SW480 (cell line): ENCODE data around the gene EOLA1.
"Not testable (repeated sequence)": the region's sequence is repeated elsewhere in the genome, so short reads cannot be mapped to it uniquely, and the experiment has no call there.

Experiments used
- DNase-seq: peaks from one replicate; pipeline ENCODE4 v3.0.0-alpha.2; 2016; ENCODE audit warnings: low spot score

The EOLA1 gene

DNA sequence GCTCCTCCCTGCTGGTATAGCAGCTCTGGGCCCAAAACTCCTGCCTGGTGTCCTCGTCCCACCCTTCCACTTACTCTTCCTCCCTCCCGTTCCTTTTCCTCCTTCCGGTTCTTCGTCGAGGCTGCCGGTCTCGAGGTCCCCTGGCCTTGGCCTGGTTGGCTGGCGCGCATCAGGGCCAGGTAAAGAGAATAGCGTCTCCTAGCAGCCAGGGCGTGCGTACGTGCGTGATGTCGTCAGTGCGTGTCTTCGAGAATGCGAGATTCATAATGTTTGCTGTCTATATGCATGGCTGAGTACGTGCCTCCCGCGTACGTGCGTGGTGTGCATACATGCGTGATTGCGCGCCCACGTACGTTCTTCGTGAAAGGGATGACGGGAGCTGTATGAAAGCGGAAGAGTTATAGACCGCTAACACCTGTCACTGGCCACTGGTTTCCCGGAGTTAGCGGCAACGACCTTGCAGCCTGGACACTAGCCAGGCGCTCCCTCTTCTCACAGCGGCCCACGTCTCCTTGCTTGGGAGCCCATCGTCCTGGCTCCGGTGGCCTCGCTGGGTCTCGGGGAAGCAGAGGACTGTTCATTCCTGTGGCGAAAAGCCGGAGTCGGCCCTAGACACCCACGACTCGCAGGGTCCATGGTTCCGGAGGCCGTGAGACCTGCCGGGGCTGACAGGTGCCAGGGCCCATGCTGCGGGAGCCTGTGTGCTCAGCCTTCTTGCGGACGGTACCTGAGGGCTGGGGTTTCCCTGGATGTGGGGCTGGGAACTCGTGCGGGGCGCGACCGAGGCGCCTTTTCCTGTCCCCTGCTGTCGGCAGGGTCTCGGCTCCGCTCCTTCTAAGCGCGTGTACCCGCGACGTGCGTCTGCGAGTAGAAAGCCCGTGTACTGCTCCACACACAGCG, at the start of gene EOLA1:
Gene EOLA1, plus strand, starts transcription at position 392 of the 900 bp plus-strand sequence. CDS start 4,619 bp downstream, outside the sequence.
- peak; percentile 97 for DNase-seq

DNA sequence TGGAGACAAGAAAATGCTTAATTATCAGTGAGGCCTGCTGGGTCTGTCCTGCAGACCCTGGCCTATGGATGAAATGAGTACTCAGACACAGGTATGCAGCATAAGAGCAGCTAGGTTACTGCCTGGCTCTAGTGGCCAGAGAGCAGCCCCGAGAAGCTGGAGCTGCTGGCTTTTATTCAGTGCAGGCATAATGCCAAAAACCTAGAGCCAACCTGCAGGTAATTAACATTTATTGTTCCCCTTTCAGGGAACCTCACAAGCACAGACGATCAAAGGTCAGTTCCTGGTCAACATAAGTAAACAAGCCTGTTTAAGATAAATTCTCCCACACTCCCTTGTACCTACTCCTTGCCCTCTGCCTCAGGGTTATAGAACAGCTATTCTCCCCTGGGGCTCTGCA, 49.0 kb upstream of the EOLA1 start:
- peak; percentile 33 for DNase-seq

DNA sequence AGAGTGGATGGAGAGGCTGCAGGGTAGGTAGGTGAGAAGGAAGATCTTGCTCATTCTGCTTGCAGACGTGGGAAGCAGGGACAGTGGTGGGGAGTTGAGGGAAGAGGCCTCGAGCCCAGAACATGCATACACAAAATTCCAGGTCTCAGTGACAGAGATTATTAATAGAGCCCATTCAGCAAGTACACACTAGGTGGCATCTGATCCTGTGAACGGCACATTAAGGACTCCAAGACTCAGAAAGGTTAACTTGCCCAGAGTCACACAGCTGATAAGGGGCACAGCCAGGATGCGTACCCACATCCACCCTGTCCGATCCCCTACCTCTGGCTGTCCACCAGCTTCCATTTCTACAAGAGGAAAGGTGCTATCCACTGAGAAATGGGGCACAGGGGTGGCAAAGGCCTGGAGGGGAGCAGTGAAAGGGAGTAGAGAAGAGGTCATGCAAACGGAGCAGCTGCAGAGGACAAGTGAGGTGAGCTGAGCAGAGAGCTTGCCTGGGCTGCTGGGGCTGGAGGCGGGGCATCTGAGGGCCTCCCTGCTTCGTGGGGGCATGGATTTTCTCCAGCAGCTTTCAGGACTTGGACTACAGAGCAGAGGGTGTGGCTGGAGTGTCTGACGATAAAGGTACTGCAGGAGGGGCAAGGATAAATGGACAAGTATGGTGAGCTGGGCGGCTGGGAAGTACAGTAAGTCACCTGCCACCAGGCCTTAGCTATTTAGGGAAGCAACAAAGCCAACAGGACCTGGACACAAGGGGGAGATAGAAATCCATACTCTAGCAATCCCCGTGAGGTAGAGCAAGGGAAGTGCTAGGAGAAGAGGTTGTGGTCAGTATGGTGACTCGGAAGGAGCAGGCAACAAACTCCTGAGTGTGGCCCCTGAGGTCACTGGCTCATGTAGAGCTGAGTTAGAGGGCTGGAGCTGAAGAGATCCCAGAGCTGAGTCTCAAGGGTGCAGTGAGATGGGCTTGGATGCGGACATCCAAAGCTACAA, 46.9 kb upstream of the EOLA1 start:
- no peak for DNase-seq

DNA sequence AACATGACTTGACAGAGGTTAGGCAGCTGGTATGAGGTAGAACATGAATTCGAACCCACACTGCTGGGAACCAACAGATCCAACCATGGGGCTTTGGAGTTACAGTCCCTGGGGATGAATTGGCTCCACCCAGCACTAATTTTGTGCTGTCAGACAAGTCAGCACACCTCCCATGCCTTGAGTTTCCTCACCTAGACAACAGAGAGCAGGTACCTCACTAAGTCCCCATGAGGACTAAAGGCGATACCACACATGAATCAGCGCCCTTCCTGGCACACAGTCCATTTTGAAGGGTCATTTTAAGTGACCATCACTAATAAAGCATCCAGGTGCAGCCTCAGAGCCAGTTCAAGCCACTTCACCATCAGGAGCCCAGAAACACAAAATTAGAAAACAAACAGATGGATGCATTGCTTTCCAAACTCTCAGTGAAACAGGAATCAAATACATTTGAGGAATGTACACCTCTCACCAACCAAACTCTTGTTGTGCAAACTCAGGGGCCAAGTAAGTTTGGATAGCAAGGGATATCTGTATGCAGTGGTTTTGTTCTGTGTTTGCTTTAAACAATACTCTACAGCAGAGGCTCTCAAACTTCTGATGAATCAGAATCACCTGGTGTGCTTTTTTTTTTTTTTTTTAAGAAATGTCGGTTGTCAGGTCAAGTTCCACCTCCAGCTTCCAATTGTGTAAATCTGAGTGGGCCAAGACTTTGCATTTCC, 45.8 kb upstream of the EOLA1 start:
- DNase-seq = no peak

DNA sequence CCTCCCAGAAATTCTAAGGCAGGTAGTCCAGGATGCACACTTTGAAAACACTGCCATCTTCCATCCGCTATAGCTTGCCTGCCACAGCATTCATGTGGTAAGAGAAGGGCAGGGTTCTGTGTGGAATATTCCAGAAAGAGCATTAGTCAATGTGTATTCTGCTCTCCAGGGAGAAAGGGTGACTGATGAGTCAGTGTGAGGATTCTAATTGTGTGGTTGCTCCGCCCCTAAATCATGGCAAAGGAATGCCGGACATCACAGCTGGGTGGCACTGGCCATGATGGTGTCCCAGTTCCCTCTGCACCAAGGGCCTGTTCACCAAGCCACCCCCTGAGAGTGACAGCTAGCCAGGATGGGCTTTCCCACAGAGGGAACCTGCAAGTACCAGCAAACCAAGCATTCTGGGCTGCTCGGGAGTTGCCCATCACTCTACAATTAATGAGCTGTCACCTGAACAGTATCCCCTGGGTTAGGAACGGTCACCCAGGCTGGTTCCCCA, 45.2 kb upstream of the EOLA1 start:
- DNase-seq = peak; percentile 91

DNA sequence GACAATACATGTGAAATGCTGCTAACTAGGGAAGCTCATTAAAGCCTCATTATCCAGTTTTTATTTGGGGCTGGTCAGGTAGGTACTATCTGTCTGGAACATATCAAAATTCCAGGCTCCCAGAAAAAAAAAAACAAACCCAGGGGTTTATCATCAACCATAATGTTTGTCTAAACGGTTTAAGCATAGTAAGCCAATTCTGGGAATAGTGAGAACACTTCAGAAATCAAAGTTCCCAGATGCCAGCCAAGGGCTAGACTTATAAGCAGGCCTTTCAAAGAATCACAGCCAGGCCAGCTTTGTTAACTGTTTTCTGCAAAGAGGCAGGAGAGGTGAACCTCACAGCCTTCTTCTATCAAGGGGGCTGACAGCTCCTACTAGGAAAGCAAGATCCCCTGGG, 43.8 kb upstream of the EOLA1 start:
- no peak for DNase-seq

DNA sequence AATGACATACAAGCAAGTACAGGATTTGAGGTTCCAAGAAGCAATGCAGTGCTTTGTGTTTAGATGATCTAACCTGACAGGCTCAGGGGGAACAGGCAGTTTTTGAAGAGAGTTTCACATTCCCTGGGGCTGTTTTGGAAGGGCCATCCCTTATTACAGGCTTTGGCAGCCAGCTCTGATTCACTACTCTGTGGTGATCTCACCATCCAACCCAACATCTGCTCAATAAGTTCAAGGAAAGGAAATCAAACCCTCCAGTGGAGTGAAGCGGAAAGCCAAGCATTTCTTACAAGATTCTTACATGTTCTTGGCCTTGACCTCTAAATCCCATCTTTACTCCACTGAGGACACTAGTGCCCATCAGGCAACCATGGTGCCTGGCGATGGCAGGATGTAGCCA, 43.2 kb upstream of the EOLA1 start:
- no peak for DNase-seq

DNA sequence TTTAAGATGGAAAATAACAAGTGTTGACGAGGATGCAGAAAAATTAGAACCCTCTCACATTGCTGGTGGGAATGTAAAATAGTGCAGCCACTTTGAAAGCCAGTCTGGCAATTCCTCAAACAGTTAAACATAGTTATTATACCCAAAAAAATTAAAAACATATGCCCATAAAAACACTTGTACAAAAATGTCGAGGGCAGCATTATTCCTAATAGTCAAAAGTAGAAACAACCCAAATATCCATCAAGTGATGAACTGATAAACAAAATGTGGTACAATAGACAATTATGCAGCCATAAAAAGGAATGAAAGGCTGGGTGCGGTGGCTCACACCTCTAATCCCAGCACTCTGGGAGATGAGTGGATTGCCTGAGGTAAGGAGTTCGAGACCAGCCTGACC, 42.0 kb upstream of the EOLA1 start:
- no peak for DNase-seq

DNA sequence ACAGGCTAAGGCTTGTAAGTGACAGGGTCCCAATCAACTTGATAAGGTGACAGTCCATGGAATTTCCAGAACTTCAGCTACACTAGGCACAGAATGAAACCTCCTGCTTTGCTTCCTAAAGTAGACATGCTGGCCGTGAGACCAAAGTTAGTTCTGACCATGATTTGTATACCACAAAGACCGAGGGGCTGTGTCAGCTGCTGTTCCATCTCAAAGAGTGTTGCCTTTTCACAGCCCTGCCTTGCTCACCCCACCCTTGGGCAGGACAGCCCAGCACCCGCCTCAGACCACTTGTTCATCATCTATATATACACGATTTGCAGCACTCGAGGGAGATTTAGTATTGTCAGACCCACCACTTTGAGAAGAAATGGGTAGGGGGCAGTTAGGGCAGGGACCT, 41.0 kb upstream of the EOLA1 start:
- no peak for DNase-seq

DNA sequence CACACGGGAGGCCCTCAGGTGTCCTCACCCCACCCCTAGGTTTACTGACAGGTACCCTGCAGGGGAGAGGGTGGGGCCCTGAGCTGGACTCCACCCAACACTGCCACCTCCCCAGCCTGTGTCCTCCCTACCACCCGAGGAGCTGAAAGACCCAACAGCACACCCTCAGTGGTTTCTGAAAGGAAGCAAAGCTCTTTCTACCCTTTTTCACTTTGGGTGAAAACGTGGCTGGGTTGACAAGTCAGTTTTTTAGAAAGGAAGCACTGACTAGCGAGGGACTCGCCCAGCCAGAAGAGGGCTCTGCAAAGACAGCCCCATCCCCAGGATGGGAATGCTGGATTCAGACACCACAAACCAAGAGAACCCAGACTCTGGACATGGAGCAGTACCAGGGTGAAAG, 37.9 kb upstream of the EOLA1 start:
- not testable (repeated sequence) for DNase-seq

DNA sequence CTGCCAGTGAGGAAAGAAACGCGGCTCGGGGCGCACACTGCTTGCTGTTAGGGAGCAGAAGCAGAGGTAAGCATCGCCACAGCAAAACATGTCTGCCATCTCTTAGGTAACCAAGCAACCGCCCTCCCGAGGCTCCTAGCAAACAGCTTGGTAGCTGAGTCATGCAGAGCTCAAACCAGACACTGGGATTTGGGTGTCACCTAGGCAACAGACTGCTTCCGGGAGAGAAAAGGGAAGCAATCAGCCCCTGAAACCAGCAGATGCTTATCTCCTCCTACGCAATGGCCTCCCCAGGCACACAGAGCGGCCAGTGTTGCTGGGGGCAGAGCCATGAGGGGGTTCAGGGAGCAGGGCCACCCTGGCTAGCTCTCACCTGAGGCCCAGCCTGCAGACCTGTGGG, 37.4 kb upstream of the EOLA1 start:
- DNase-seq = not testable (repeated sequence)

DNA sequence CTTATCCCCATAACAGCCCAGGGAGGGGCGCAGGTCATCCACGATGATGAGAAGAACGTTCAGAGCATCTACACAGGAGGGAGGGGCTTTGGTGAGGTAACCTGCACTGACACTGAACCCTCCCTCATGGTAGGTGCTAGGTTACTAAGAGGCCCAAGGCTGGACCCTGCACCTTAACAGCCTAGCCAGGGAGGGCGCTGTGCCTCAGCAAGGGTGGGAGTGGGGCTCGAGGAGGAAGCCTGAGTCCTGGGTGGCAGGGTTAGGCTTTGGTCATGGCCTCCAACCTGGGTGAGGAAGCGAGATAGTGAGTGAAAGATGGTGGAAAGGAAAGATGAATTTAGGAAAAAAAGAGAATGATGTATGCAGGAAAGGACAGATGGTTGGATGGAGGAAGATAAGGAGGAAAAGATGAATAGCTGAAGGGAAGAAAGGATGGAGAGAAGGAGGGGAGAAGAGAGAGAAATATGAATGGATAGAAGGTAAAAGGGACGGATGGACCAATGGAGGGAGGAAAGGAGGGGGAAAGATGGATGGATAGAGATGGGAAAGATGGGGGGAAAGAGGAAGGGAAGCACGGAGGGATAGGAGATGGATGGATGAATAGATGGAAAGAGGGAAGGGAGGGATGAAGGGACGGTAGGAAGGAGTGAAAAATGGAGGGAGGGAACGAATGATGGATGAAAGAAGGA, 36.4 kb upstream of the EOLA1 start:
- DNase-seq = peak; percentile 9

DNA sequence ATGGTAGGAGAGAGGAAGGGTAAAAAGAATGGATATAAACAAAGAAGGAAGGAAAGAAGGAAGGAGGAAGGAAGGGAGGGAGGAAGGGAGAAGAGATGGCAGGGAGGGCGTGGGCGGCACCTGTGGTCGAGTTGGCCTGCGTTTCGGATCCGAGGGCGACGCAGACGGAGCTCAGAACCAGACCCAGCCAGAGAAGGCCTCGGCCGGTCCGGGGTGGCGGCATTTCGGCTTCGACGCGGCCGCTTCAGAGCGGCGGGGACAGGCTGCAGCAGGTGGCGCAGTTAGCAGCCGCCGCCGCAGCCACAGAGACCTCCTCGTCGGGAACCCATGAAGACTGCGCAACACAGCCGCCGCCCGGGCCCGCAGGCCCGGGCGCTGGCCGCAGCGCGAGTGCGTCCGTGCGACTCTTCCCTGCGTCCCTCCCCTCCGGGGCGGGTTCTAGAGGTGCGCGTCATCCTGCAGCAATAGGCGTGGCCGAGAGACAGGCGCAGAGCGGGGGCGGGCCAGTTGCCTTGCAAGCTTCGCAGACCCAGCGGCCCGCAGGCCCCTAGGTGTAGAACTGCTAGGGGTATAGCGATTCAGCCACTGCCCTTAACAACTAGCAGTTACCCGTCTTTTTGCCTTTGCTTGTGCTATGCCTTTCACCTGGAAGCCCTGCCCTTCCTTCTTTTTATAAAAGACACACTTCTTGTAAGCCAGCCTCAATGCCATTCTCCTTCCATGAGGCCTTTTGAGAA, 35.7 kb upstream of the EOLA1 start, which contains the start of gene IDS:
Gene IDS, minus strand, starts transcription at position 392 of the 737 bp plus-strand sequence. Its CDS starts 169 bp downstream, at position 223.
- peak; percentile 87 for DNase-seq

DNA sequence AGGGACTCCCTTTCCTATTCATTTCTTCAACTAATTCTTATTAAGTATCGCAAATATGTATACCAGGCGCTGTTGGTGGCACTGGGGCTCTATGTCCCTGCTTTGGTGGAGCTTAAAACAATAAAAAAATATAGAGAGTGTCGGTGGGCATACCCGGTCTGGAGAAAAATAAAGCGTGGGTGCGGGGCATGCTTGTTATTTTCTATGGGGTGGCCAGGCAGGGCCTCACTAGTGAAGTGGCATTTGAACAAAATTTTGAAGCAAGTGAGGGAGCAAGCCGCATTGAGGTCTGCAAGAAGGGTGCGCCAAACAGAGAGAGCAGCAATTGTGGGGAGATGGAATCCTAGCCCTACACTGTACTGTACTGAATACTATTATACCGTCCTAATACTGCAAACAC, 35.1 kb upstream of the EOLA1 start:
- no peak for DNase-seq

DNA sequence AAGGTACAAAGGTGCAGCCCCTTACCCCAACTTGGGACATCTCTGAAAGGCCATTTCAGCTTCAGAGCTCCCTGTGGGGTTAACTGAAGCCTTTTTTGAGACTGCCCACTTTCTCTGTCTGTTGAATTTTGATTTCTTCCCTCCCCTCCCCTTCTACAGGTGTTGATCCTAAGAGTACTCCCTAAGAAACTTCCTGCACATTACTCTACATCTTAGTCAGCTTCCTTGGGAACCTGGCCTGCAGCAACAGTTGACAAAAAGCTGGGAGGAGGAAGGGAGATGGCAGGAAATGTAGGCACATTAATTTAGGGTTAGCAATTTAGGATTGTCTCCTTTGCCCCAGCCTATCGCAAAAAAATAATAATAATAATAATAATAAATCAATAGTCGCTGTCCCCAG, 34.5 kb upstream of the EOLA1 start:
- DNase-seq = no peak

DNA sequence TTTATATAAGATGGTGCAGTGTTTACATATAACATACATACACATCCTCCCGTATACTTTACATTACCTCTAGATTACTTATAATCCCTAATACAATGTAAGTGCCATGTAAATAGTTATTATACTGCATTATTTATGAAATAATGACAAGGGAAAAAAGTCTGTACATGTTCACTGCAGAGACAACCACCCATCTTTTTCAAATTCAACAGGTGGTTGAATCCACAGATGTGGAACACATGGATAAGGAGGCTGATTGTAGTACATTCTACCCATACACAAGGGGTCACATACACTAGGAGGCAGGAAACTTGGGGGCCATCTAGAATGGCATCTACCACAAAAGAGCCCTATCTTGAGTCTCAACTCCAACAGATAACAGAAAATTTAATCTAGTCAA, 32.3 kb upstream of the EOLA1 start:
- DNase-seq = no peak

DNA sequence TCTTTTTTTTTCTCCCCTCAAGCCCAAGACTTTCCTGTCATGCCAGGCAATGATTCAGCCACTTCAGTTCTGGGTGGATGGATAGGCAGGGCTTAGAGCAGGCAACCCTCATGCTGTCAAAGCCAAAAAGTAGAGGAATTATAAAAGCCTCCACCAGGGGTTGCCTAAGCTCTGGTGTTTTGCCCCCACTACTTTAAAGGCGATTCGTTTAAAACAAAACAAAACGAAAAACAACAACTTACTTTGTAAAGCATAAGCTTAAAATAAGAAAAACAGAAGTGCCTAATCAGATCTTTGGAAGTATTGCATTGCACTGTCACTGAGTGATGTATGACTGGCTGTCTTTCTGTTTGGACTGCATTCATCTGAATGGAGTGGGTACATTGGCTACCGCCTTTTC, 30.4 kb upstream of the EOLA1 start:
- no peak for DNase-seq

DNA sequence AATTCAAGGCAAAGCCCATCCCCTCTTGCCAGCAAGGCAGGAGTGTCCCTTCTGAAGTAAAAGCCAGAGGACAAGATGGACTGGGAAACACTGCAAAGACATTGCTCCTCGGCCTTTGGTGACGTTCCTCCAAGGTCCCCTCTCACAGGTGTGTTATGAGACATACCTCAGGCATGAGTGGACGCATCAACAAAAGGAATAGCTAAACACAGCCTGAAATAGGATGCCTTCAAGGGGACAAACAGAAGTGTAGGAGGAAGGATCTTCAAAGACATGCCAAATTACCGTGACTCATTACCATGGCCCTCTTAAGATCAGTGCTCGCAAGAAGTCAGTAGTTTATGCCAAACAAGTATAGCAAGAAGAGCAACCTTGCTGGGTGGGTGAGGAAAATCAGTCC, 29.7 kb upstream of the EOLA1 start:
- DNase-seq = peak; percentile 79

DNA sequence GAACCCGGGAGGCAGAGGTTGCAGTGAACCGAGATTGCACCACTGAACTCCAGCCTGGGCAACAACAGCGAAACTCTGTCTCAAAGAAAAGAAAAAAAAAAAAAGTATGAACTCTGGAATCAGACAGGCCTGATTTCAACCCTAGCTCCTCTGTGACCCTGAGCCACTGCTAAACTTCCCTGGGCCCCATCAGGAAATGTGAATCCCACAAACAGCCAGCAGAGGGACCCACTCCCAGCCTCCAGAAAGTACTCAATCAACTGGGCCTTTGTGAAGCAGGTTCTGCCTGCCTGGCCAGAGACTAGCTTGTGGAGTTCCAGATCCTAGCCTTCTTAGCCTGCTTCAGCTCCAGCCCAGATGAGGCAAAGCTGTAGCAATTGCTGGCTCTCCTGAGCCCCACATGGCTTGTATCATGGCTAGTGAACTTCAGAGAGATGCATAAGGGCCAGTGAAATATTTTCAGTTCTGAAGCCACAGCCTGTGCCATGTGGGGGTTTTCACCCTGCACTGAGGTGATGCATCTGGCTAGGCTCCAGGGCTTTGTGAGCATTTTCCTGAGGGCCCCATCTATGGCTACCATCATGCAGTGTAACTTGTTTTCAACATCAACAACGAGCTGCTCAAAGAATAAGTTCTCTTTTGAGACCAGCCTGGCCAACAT, 28.5 kb upstream of the EOLA1 start:
- DNase-seq = peak; percentile 49
